Measurements from ENCODE around the gene TCEANC2.

DNA sequence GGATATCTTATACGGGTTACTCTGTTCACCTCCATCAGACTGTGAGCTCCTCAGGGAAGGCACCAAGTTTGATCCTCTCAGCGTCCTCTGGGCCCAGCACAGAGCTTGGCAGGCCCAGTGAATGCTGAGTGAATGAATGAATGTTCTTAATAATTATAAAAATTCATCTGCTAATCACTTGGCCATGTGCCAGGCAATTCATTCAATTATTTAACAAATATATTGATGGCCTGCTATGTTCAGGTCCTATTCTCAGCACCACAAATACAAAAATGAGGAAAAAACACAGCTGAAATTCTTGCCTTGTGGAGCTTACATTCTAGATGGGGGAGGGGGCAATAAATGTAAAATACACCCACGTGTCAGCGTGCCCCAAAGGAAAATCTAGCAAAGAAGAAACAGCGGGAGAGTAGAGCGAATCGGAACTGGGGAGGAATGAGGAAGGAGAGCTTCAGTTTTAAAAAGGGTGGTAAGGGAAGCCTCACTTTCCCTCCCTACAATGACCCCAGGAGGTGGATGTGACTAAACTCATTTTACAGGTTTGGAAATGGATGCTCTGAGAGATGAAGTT, 83.6 kb downstream of the TCEANC2 start:
- TF ChIP-seq, protein P1, sequence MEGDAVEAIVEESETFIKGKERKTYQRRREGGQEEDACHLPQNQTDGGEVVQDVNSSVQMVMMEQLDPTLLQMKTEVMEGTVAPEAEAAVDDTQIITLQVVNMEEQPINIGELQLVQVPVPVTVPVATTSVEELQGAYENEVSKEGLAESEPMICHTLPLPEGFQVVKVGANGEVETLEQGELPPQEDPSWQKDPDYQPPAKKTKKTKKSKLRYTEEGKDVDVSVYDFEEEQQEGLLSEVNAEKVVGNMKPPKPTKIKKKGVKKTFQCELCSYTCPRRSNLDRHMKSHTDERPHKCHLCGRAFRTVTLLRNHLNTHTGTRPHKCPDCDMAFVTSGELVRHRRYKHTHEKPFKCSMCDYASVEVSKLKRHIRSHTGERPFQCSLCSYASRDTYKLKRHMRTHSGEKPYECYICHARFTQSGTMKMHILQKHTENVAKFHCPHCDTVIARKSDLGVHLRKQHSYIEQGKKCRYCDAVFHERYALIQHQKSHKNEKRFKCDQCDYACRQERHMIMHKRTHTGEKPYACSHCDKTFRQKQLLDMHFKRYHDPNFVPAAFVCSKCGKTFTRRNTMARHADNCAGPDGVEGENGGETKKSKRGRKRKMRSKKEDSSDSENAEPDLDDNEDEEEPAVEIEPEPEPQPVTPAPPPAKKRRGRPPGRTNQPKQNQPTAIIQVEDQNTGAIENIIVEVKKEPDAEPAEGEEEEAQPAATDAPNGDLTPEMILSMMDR (IDR thresholded peaks at IDR 0.05): no peak
- no peak for TF ChIP-seq ZFX (IDR thresholded peaks at IDR 0.05; ENCODE audit: borderline replicate concordance)
